HG02943 (cell line): ENCODE data around the gene PGS1.

ENCODE experiments used
- ATAC-seq: cut with Tn5 transposase; IDR thresholded peaks from one replicate; pipeline ENCODE4 v1.9.1; 2021; ENCODE audit warnings: mild to moderate bottlenecking, low read depth, moderate library complexity; ENCODE audit not compliant: unreplicated experiment

PGS1 gene

GRCh38 chr17:78406920-78407319 lies 28.5 kb downstream of the PGS1 start:
- ATAC-seq = no peak

- ATAC-seq = no peak
These were observed 29.0 kb downstream of the PGS1 start for GRCh38 chr17:78407387-78408000.

- no peak for ATAC-seq
These were observed 30.1 kb downstream of the PGS1 start for GRCh38 chr17:78408476-78409050.

GRCh38 chr17:78409191-78409928 lies 30.9 kb downstream of the PGS1 start:
- no peak for ATAC-seq

GRCh38 chr17:78411241-78411857 lies 32.9 kb downstream of the PGS1 start:
- ATAC-seq = no peak

- ATAC-seq = no peak
These were observed 34.0 kb downstream of the PGS1 start for GRCh38 chr17:78412403-78412802.

- no peak for ATAC-seq
These were observed 36.0 kb downstream of the PGS1 start for GRCh38 chr17:78414178-78415162.

- ATAC-seq = no peak
These were observed 37.6 kb downstream of the PGS1 start for GRCh38 chr17:78415821-78416711.

GRCh38 chr17:78416791-78417530 lies 38.5 kb downstream of the PGS1 start:
- no peak for ATAC-seq

GRCh38 chr17:78417531-78417909 lies 39.1 kb downstream of the PGS1 start:
- ATAC-seq = no peak

- ATAC-seq = no peak
These were observed 40.0 kb downstream of the PGS1 start for GRCh38 chr17:78418326-78419026.

GRCh38 chr17:78419970-78420815 lies 41.7 kb downstream of the PGS1 start:
- no peak for ATAC-seq

- no peak for ATAC-seq
These were observed 42.7 kb downstream of the PGS1 start for GRCh38 chr17:78421084-78421533.

- ATAC-seq = no peak
These were observed 43.3 kb downstream of the PGS1 start for GRCh38 chr17:78421534-78422266.

- ATAC-seq = no peak
These were observed 43.8 kb downstream of the PGS1 start for GRCh38 chr17:78422267-78422605.

- ATAC-seq = no peak
These were observed 44.6 kb downstream of the PGS1 start for GRCh38 chr17:78422872-78423588.
